GM12878 (cell line): ENCODE data around the gene TTC39B. TPM values are rescaled to one million over a fixed set of nuclear protein-coding genes. Genes with fewer than 3 reads are reported as not detected.

ENCODE experiments used
- ATAC-seq: fragments of 200-7000 bp; cut with Tn5 transposase; 3 replicates; pipeline ENCODE4 v1.9.1; 2020; ENCODE audit warnings: mild to moderate bottlenecking, moderate library complexity
- BruUV-seq: library from RNA; stranded (reverse); fragments of 400-500 nt; replicated peaks from 2 replicates; lab custom pipeline; 2021; lab: Mats Ljungman, UMichigan
- CTCF ChIA-PET: fragments of 300-600 bp; sonication (Branson Sonifier 250); formaldehyde crosslinking; extraction: SDS; loops from one replicate; lab custom pipeline; 2021; ENCODE audit warnings: inconsistent platforms; lab: Yijun Ruan, JAX
- POLR2A ChIA-PET: fragments of 350-600 bp; formaldehyde crosslinking; extraction: SDS; loops from one replicate; lab custom pipeline; 2021; ENCODE audit warnings: inconsistent platforms; lab: Charles Lee
- RAD21 ChIA-PET: fragments of 300-600 bp; sonication (Branson Sonifier 250); formaldehyde crosslinking; loops from one replicate; lab custom pipeline; 2023; ENCODE audit warnings: antibody characterized with exemption; ENCODE audit not compliant: unreplicated experiment; lab: Charles Lee
- SMC1A ChIA-PET: fragments of 300-600 bp; sonication (Branson Sonifier 250); formaldehyde crosslinking; loops from one replicate; lab custom pipeline; 2023; ENCODE audit not compliant: unreplicated experiment, uncharacterized antibody; lab: Charles Lee
- DNase-seq: peaks from one replicate; pipeline ENCODE4 v3.0.0-alpha.2; 2011; ENCODE audit warnings: low read depth, low spot score
- FAIRE-seq: peaks from 3 replicates; lab custom pipeline; 2011; peaks lifted over from hg19 to GRCh38; lab: Jason Lieb, UNC
- H2AFZ ChIP-seq: 2 replicates; pipeline ENCODE4 v1.6.0; 2011; ENCODE audit warnings: low read depth, low read length, control low read depth; ENCODE audit not compliant: control insufficient read depth
- H3K27ac ChIP-seq: 2 replicates; pipeline ENCODE4 v1.5.1; 2011; ENCODE audit warnings: control low read depth; ENCODE audit not compliant: control insufficient read depth, insufficient read depth
- H3K27me3 ChIP-seq, 2 experiments: replicated peaks in 1 of 2; 2 replicates each; pipeline versions ENCODE4 v1.6.0 to v1.6.1; 2011; ENCODE audit warnings: low read length in 1 of 2; ENCODE audit not compliant: control insufficient read depth in 2 of 2, insufficient read depth in 2 of 2
- H3K36me3 ChIP-seq, 2 experiments: 2 replicates each; pipeline ENCODE4 v1.5.1; 2011; ENCODE audit warnings: low read length in 1 of 2; ENCODE audit not compliant: control insufficient read depth in 2 of 2, insufficient read depth in 2 of 2
- H3K4me1 ChIP-seq: 2 replicates; pipeline ENCODE4 v1.6.1; 2011; ENCODE audit warnings: mild to moderate bottlenecking, low read length, moderate library complexity, mixed read lengths; ENCODE audit not compliant: control insufficient read depth, insufficient read depth
- H3K4me2 ChIP-seq: 2 replicates; pipeline ENCODE4 v1.6.0; 2011; ENCODE audit warnings: control low read depth; ENCODE audit not compliant: control insufficient read depth, insufficient read depth
- H3K4me3 ChIP-seq: fragments of 200-600 bp; sonication (generic); 2 replicates; pipeline ENCODE4 v1.5.1; 2016
- H3K79me2 ChIP-seq: 2 replicates; pipeline ENCODE4 v1.6.0; 2011; ENCODE audit warnings: low read length; ENCODE audit not compliant: control insufficient read depth, insufficient read depth
- H3K9ac ChIP-seq: 2 replicates; pipeline ENCODE4 v1.8.0; 2011; ENCODE audit warnings: low read length, control low read depth, mixed read lengths; ENCODE audit not compliant: control insufficient read depth, insufficient read depth
- H3K9me3 ChIP-seq: replicated peaks from 3 replicates; pipeline ENCODE4 v1.5.1; 2011; ENCODE audit warnings: mild to moderate bottlenecking, low read length; ENCODE audit not compliant: control insufficient read depth, insufficient read depth
- H4K20me1 ChIP-seq: 2 replicates; pipeline ENCODE4 v1.6.0; 2011; ENCODE audit not compliant: control insufficient read depth, insufficient read depth
- BCL11A ChIP-seq: IDR thresholded peaks from 2 replicates; pipeline ENCODE4 v1.6.1; 2011; ENCODE audit warnings: low read depth, low read length
- CHD4 ChIP-seq: fragments of 200-600 bp; sonication (generic); IDR thresholded peaks from 2 replicates; pipeline ENCODE4 v1.6.1; 2016; ENCODE audit warnings: mild to moderate bottlenecking
- CTCF ChIP-seq, 3 experiments: IDR thresholded peaks in 2 of 3; conservative IDR thresholded peaks in 1 of 3; 2 replicates each; pipeline ENCODE4 v1.5.1; 2011; ENCODE audit warnings: low read depth in 3 of 3, low read length in 3 of 3, mild to moderate bottlenecking in 3 of 3, control low read depth in 2 of 3, moderate library complexity in 2 of 3, inconsistent platforms in 1 of 3, mixed read lengths in 1 of 3; ENCODE audit not compliant: control insufficient read depth in 2 of 3, insufficient read depth in 1 of 3; ENCODE audit errors: extremely low read depth in 1 of 3
- JUNB ChIP-seq: IDR thresholded peaks from 2 replicates; pipeline ENCODE4 v1.6.1; 2016; ENCODE audit warnings: antibody characterized with exemption, mild to moderate bottlenecking
- MEF2B ChIP-seq: fragments of 450-650 bp; IDR thresholded peaks from 2 replicates; pipeline ENCODE4 v1.6.1; 2018; ENCODE audit warnings: mild to moderate bottlenecking, moderate library complexity; ENCODE audit not compliant: partially characterized antibody, poor library complexity, severe bottlenecking
- NFYA ChIP-seq: IDR thresholded peaks from 2 replicates; pipeline ENCODE4 v1.6.1; 2011; ENCODE audit warnings: low read depth, mild to moderate bottlenecking, low read length, improper control_type of control experiment, borderline replicate concordance
- PAX5 ChIP-seq: IDR thresholded peaks from 2 replicates; pipeline ENCODE4 v1.6.1; 2011; ENCODE audit warnings: low read depth, low read length, borderline replicate concordance
- RFX5 ChIP-seq: IDR thresholded peaks from 2 replicates; pipeline ENCODE4 v1.6.1; 2011; ENCODE audit warnings: low read depth, low read length, improper control_type of control experiment
- SMAD5 ChIP-seq: IDR thresholded peaks from 2 replicates; pipeline ENCODE4 v1.6.1; 2016; ENCODE audit warnings: antibody characterized with exemption, low read depth
- TCF7 ChIP-seq: IDR thresholded peaks from 2 replicates; pipeline ENCODE4 v1.6.1; 2014; ENCODE audit warnings: antibody characterized with exemption, borderline replicate concordance
- ZNF207 ChIP-seq: fragments of 450-650 bp; IDR thresholded peaks from 2 replicates; pipeline ENCODE4 v1.6.1; 2014; ENCODE audit warnings: antibody characterized with exemption, mild to moderate bottlenecking, borderline replicate concordance
- WGBS: methylation state at CpG from one replicate; pipeline ENCODE4 v1.1.6; 2016; ENCODE audit warnings: low lambda C conversion rate; ENCODE audit not compliant: insufficient replicate concordance, insufficient coverage; ENCODE audit errors: missing lambda C conversion rate; 5-methylcytosine and 5-hydroxymethylcytosine counted together
- in situ Hi-C: fragments of 300-500 bp; cut with MboI; formaldehyde crosslinking; loops from 9 replicates; pipeline ENCODE4 v1.14.3; 2018; ENCODE audit warnings: mixed read lengths
- intact Hi-C: fragments of 100-400 bp; cut with micrococcal nuclease; formaldehyde crosslinking; loops from one replicate; pipeline ENCODE4 v1.14.2; 2022; ENCODE audit not compliant: unreplicated experiment
- polyA plus RNA-seq, 11 experiments: library from polyadenylated mRNA; depleted of rRNA in 4 of 11; unstranded in 6 of 11; stranded (reverse) in 5 of 11; fragments of >200 nt; fragmentation: Nextera tagmentation in 4 of 11; fragmentation: Illumina TruSeq in 1 of 11; extraction: Ambion mirVana in 4 of 11; extraction: Trizol in 1 of 11; gene quantifications; 1 replicate in 1 of 11; 2 replicates in 10 of 11; pipeline versions ENCODE4 v1.2.1 to v1.2.3, GENCODE V29; 2011 to 2016; ENCODE audit warnings: inconsistent platforms in 2 of 11, missing spikeins in 2 of 11, low read depth in 1 of 11
- total RNA-seq, 4 experiments: library from RNA; depleted of rRNA in 3 of 4; stranded (reverse); fragments of >200 nt in 3 of 4; fragmentation: Illumina TruSeq in 1 of 4; extraction: Trizol in 1 of 4; gene quantifications; 2 replicates each; pipeline versions ENCODE4 v1.2.1 to v1.2.3, GENCODE V29; 2013 to 2021

The TTC39B gene
- total and polyA plus RNA-seq, 10 of the 15 experiments (the other 5 are each of a cell fraction or from before 2014, with no cell fraction given): 0.68 to 2.5 (median 1.5) TPM

DNA sequence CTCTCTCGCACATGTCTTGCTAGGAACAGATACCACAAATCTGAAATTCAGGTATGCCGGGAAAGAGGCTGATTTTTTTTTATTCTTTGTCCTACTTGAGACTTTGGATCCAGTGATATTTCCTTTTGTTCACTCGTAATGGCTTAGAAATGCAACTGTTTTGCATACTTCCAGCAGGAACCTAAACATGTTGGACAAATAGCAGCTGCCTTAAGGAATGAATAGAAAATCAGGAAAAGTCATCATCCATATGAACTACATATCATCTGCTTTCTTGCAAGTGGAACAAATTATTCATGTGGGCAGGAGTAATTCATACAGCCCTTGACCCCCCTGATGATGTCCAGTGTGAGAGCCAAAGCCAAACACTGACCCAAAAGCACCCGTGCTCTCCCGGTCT, 17.4 kb downstream of the TTC39B start:
- Histone ChIP-seq H3K9me3 (no peaks in the 10 kb centered on the region), H2AFZ (no peak overlapping the region), H3K4me2 (no peak overlapping the region), H4K20me1 (no peaks in the 10 kb centered on the region), H3K79me2 (no peaks in the 10 kb centered on the region), H3K27me3 (no peaks in the 10 kb centered on the region), H3K4me3 (no peak overlapping the region), H3K9ac (no peak overlapping the region), H3K27ac (no peak overlapping the region), H3K36me3 (no peaks in the 10 kb centered on the region), H3K4me1 (no peaks in the 10 kb centered on the region)
- SMC1A ChIA-PET: interaction anchor here (1.6 kb wide), 1 partner anchor 21 kb away, joined by 3 read pairs; no protein-coding TSS in a partner anchor
- no peak for TF ChIP-seq TCF7
- TF ChIP-seq RFX5: no peak
- TF ChIP-seq ZNF207: no peak
- TF ChIP-seq MEF2B: no peak
- TF ChIP-seq CTCF (IDR thresholded peaks at IDR 0.05 in 2 of 3, conservative IDR thresholded peaks at IDR 0.05 in 1 of 3; ENCODE audit: control insufficient read depth in 2 of 3, extremely low read depth in 1 of 3, insufficient read depth in 1 of 3, low read depth in 3 of 3, low read length in 3 of 3): no peak
- no peak for TF ChIP-seq NFYA
- no peak for TF ChIP-seq SMAD5
- no peak for TF ChIP-seq JUNB
- TF ChIP-seq BCL11A: no peak
- TF ChIP-seq PAX5: no peak
- TF ChIP-seq CHD4: no peak
- intact Hi-C loops (no loop called here), in situ Hi-C loops (no loop called here)
- POLR2A ChIA-PET: no interaction called here
- no peak for FAIRE-seq
- DNase-seq: no peak
- RAD21 ChIA-PET: no interaction called here
- 66% methylated on average over 5 of the region's 5 CpGs for WGBS
- ATAC-seq: no peak
- CTCF ChIA-PET: no interaction called here
- no TSS peak for BruUV-seq
